ENCODE results near the gene SDK1. TPM values are rescaled to one million over a fixed set of nuclear protein-coding genes. Genes with fewer than 3 reads are reported as not detected.

Gene SDK1
- total RNA-seq, 3 donors from 2014 or later (not counting 1 experiment from before 2014, with no cell fraction given) = 0.05 to 0.11 TPM; not detected in 1

- WGBS (ENCODE audit: insufficient coverage) = 85% methylated on average over 9 of the region's 9 CpGs
- no peak overlapping the region for H3K4me3 ChIP-seq (ENCODE audit: low read length)
- Mint-ChIP-seq H3K27ac (no peak overlapping the region), H3K9me3 (no peaks in the 10 kb centered on the region), H3K36me3 (no peaks in the 10 kb centered on the region), H3K4me1 (no peaks in the 10 kb centered on the region), H3K27me3 (ENCODE audit: low read depth in 2 of 2) (peaks cover 12 to 14% of the 10 kb centered on the region in 2 donors), H3K4me3 (no peak overlapping the region)
- DNase-seq (no peak), ATAC-seq (no peak)
- H3K9me3 ChIP-seq (ENCODE audit: control insufficient read depth, insufficient read depth, low read length) = no peaks in the 10 kb centered on the region
- no peak for TF ChIP-seq CTCF (IDR thresholded peaks at IDR 0.05)
- intact Hi-C loops (cut with micrococcal nuclease) = no loop called here
- H3K27ac ChIP-seq (ENCODE audit: low read length) = no peak overlapping the region
- no peaks in the 10 kb centered on the region for H3K36me3 ChIP-seq (ENCODE audit: control insufficient read depth, insufficient read depth, low read length)
- H3K27me3 ChIP-seq (ENCODE audit: control insufficient read depth, insufficient read depth, low read length) = no peaks in the 10 kb centered on the region
- no peaks in the 10 kb centered on the region for H3K4me1 ChIP-seq (ENCODE audit: control insufficient read depth, insufficient read depth, low read length)
Observed at GRCh38 chr7:3860932-3861331, 559.9 kb downstream of the SDK1 start.

- Mint-ChIP-seq H3K9me3 (no peaks in the 10 kb centered on the region), H3K27ac (no peak overlapping the region), H3K27me3 (ENCODE audit: low read depth in 2 of 2) (peaks cover 10 to 14% of the 10 kb centered on the region in 2 donors), H3K36me3 (no peaks in the 10 kb centered on the region), H3K4me1 (no peaks in the 10 kb centered on the region), H3K4me3 (no peak overlapping the region)
- H3K4me1 ChIP-seq (ENCODE audit: control insufficient read depth, insufficient read depth, low read length) = no peaks in the 10 kb centered on the region
- WGBS (ENCODE audit: insufficient coverage) = 88% methylated on average over 1 of the region's 1 CpG
- TF ChIP-seq CTCF (IDR thresholded peaks at IDR 0.05) = no peak
- ATAC-seq (no peak), DNase-seq (no peak)
- H3K36me3 ChIP-seq (ENCODE audit: control insufficient read depth, insufficient read depth, low read length) = no peaks in the 10 kb centered on the region
- no peak overlapping the region for H3K4me3 ChIP-seq (ENCODE audit: low read length)
- H3K27me3 ChIP-seq (ENCODE audit: control insufficient read depth, insufficient read depth, low read length) = no peaks in the 10 kb centered on the region
- intact Hi-C loops (cut with micrococcal nuclease) = no loop called here
- no peak overlapping the region for H3K27ac ChIP-seq (ENCODE audit: low read length)
- no peaks in the 10 kb centered on the region for H3K9me3 ChIP-seq (ENCODE audit: control insufficient read depth, insufficient read depth, low read length)
Observed at GRCh38 chr7:3861386-3861785, 560.3 kb downstream of the SDK1 start.

GRCh38 chr7:3861941-3862340 lies 560.9 kb downstream of the SDK1 start:
- no peak overlapping the region for H3K27ac Mint-ChIP-seq

More at GRCh38 chr7:3861941-3862340, 560.9 kb downstream of the SDK1 start:
- TF ChIP-seq CTCF (IDR thresholded peaks at IDR 0.05) = no peak
- Mint-ChIP-seq H3K27me3 (ENCODE audit: low read depth in 2 of 2) (peaks cover 10 to 14% of the 10 kb centered on the region in 2 donors), H3K4me3 (no peak overlapping the region), H3K9me3 (no peaks in the 10 kb centered on the region), H3K36me3 (no peaks in the 10 kb centered on the region), H3K4me1 (no peaks in the 10 kb centered on the region)
- ATAC-seq (no peak), DNase-seq (no peak)
- Histone ChIP-seq H3K36me3 (ENCODE audit: control insufficient read depth, insufficient read depth, low read length) (no peaks in the 10 kb centered on the region), H3K4me3 (ENCODE audit: low read length) (no peak overlapping the region), H3K27me3 (ENCODE audit: control insufficient read depth, insufficient read depth, low read length) (no peaks in the 10 kb centered on the region), H3K4me1 (ENCODE audit: control insufficient read depth, insufficient read depth, low read length) (no peaks in the 10 kb centered on the region), H3K9me3 (ENCODE audit: control insufficient read depth, insufficient read depth, low read length) (no peaks in the 10 kb centered on the region), H3K27ac (ENCODE audit: low read length) (no peak overlapping the region)
- 44% methylated on average over 4 of the region's 5 CpGs for WGBS (ENCODE audit: insufficient coverage)
- intact Hi-C loops (cut with micrococcal nuclease) = no loop called here
